SK-N-SH treated with all-trans-retinoic acid at 6 μM for 48 hours (cell line): Measurements from ENCODE around the gene ARAP1.

Experiments
- ATAC-seq: fragments of 200-7000 bp; cut with Tn5 transposase; 3 replicates; pipeline ENCODE4 v1.9.1; 2020; ENCODE audit warnings: mild to moderate bottlenecking, moderate library complexity
- ARNTL ChIP-seq: fragments of 450-650 bp; formaldehyde crosslinking; IDR thresholded peaks from 2 replicates; pipeline ENCODE4 v1.5.0; 2020; ENCODE audit warnings: low read depth, mild to moderate bottlenecking, moderate library complexity, borderline replicate concordance
- CSDC2 ChIP-seq: fragments of 250-450 bp; sonication (Bioruptor Pico); IDR thresholded peaks from 2 replicates; pipeline ENCODE4 v1.5.0; 2020; ENCODE audit warnings: mild to moderate bottlenecking, moderate library complexity
- GLIS3 ChIP-seq: fragments of 250-450 bp; sonication (Bioruptor Pico); IDR thresholded peaks from 2 replicates; pipeline ENCODE4 v1.5.0; 2020; ENCODE audit warnings: mild to moderate bottlenecking, moderate library complexity
- ISL1 ChIP-seq: fragments of 250-450 bp; sonication (Bioruptor Pico); IDR thresholded peaks from 2 replicates; pipeline ENCODE4 v2.1.2; 2022; ENCODE audit warnings: mild to moderate bottlenecking, moderate library complexity
- OSR1 ChIP-seq: fragments of 250-450 bp; sonication (Bioruptor Pico); IDR thresholded peaks from 2 replicates; pipeline ENCODE4 v1.8.0; 2022; ENCODE audit warnings: moderate library complexity, mild to moderate bottlenecking, inconsistent platforms
- PATZ1 ChIP-seq: fragments of 250-450 bp; sonication (Bioruptor Pico); IDR thresholded peaks from 2 replicates; pipeline ENCODE4 v1.8.0; 2020; ENCODE audit warnings: mild to moderate bottlenecking, moderate library complexity, borderline replicate concordance
- PPARA ChIP-seq: fragments of 250-450 bp; sonication (Bioruptor Pico); IDR thresholded peaks from 2 replicates; pipeline ENCODE4 v1.5.0; 2020; ENCODE audit warnings: mild to moderate bottlenecking, borderline replicate concordance
- RARB ChIP-seq: fragments of 250-450 bp; sonication (Bioruptor Pico); IDR thresholded peaks from 2 replicates; pipeline ENCODE4 v1.8.0; 2021; ENCODE audit warnings: mild to moderate bottlenecking, moderate library complexity
- TCF4 ChIP-seq: fragments of 250-450 bp; sonication (Bioruptor Pico); IDR thresholded peaks from 2 replicates; pipeline ENCODE4 v1.8.0; 2021; ENCODE audit warnings: mild to moderate bottlenecking, moderate library complexity, borderline replicate concordance
- TOX ChIP-seq: fragments of 250-450 bp; sonication (Bioruptor Pico); IDR thresholded peaks from 2 replicates; pipeline ENCODE4 v1.8.0; 2021; ENCODE audit warnings: mild to moderate bottlenecking, moderate library complexity, borderline replicate concordance
- ZNF565 ChIP-seq: fragments of 450-650 bp; formaldehyde crosslinking; conservative IDR thresholded peaks from 2 replicates; pipeline ENCODE4 v1.5.0; 2020; ENCODE audit warnings: low read depth, mild to moderate bottlenecking, moderate library complexity
- ZNF70 ChIP-seq: fragments of 450-650 bp; formaldehyde crosslinking; IDR thresholded peaks from 2 replicates; pipeline ENCODE4 v1.5.0; 2020; ENCODE audit warnings: mild to moderate bottlenecking, moderate library complexity
- ZNF8 ChIP-seq: fragments of 450-650 bp; formaldehyde crosslinking; IDR thresholded peaks from 2 replicates; pipeline ENCODE4 v1.5.0; 2020; ENCODE audit warnings: mild to moderate bottlenecking, moderate library complexity
- TF ChIP-seq, protein P1 (sequence below): fragments of 250-450 bp; sonication (Bioruptor Pico); IDR thresholded peaks from 2 replicates; pipeline ENCODE4 v1.8.0; 2021; ENCODE audit warnings: low read depth, mild to moderate bottlenecking, moderate library complexity, borderline replicate concordance
- TF ChIP-seq, protein P2 (sequence below): fragments of 250-450 bp; sonication (Bioruptor Pico); IDR thresholded peaks from 2 replicates; pipeline ENCODE4 v1.5.1; 2021; ENCODE audit warnings: mild to moderate bottlenecking, moderate library complexity
- TF ChIP-seq, protein P3 (sequence below): fragments of 250-450 bp; sonication (Bioruptor Pico); IDR thresholded peaks from 2 replicates; pipeline ENCODE4 v1.5.1; 2020; ENCODE audit warnings: low read depth, mild to moderate bottlenecking, moderate library complexity
- TF ChIP-seq, protein P4 (sequence below): fragments of 250-450 bp; sonication (Bioruptor Pico); IDR thresholded peaks from 2 replicates; pipeline ENCODE4 v1.5.0; 2020; ENCODE audit warnings: mild to moderate bottlenecking, moderate library complexity

The ARAP1 gene

DNA sequence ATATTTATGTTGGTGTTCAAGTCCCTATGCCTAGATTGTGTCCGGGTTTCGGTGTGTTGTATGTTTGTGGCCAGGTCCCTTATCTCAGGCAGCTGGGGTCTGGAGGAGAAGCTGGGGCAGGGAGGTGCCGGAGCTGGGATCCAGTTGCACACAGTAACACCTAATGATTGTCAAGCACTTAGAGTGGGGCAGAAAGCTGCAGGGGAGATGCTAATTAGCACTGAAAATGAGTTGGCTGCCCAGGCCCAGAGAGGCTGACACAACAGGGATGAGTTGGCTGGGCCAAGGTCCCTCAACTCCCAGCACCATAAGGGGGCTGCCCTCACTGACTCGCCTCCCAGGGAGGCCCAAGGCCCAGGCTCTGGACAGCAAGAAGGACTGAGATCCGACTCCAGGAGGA is 90.2 kb downstream of the ARAP1 start:
- TF ChIP-seq, protein P1, sequence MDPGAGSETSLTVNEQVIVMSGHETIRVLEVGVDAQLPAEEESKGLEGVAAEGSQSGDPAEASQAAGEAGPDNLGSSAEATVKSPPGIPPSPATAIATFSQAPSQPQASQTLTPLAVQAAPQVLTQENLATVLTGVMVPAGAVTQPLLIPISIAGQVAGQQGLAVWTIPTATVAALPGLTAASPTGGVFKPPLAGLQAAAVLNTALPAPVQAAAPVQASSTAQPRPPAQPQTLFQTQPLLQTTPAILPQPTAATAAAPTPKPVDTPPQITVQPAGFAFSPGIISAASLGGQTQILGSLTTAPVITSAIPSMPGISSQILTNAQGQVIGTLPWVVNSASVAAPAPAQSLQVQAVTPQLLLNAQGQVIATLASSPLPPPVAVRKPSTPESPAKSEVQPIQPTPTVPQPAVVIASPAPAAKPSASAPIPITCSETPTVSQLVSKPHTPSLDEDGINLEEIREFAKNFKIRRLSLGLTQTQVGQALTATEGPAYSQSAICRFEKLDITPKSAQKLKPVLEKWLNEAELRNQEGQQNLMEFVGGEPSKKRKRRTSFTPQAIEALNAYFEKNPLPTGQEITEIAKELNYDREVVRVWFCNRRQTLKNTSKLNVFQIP = no peak
- TF ChIP-seq ZNF70 (no peak), ZNF8 (no peak)
- no peak for ATAC-seq

DNA sequence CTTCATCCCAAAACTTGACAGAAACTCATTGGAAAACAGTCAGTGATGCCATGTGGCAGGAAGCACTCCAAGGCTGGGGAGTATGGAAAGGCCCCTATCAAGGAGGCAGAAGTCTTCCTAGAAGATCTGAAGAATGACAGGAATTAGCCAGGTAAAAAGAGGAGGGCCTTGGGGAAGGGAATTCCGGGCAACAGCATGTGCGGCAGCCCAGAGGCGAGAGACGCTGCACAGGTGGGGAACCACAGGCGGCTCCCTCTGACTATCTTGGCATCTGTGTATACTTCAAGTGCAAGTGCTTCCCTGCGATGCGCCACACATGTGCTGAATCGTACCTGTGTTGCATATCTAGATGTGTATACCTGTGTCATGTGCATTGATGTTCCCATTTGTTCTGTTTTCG is 90.7 kb downstream of the ARAP1 start:
- ATAC-seq = no peak
- no peak for TF ChIP-seq GLIS3 (CRISPR knock-in tag)
- TF ChIP-seq PPARA (CRISPR knock-in tag) = no peak
- TF ChIP-seq TCF4 (CRISPR knock-in tag) = no peak
- no peak for TF ChIP-seq TOX (CRISPR knock-in tag)
- TF ChIP-seq ISL1 (CRISPR knock-in tag) = no peak
- TF ChIP-seq, protein P2, sequence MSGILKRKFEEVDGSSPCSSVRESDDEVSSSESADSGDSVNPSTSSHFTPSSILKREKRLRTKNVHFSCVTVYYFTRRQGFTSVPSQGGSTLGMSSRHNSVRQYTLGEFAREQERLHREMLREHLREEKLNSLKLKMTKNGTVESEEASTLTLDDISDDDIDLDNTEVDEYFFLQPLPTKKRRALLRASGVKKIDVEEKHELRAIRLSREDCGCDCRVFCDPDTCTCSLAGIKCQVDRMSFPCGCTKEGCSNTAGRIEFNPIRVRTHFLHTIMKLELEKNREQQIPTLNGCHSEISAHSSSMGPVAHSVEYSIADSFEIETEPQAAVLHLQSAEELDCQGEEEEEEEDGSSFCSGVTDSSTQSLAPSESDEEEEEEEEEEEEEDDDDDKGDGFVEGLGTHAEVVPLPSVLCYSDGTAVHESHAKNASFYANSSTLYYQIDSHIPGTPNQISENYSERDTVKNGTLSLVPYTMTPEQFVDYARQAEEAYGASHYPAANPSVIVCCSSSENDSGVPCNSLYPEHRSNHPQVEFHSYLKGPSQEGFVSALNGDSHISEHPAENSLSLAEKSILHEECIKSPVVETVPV = no peak
- no peak for TF ChIP-seq ZNF565 (CRISPR knock-in tag)

- no peak for ATAC-seq
- TF ChIP-seq TCF4 (CRISPR knock-in tag) (no peak), ZNF70 (no peak), ARNTL (no peak), RARB (CRISPR knock-in tag) (no peak), ZNF8 (no peak), CSDC2 (CRISPR knock-in tag) (no peak), PATZ1 (CRISPR knock-in tag) (no peak)
- TF ChIP-seq, protein P3, sequence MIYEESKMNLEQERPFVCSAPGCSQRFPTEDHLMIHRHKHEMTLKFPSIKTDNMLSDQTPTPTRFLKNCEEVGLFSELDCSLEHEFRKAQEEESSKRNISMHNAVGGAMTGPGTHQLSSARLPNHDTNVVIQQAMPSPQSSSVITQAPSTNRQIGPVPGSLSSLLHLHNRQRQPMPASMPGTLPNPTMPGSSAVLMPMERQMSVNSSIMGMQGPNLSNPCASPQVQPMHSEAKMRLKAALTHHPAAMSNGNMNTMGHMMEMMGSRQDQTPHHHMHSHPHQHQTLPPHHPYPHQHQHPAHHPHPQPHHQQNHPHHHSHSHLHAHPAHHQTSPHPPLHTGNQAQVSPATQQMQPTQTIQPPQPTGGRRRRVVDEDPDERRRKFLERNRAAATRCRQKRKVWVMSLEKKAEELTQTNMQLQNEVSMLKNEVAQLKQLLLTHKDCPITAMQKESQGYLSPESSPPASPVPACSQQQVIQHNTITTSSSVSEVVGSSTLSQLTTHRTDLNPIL = no peak
- TF ChIP-seq, protein P1 = no peak
These were observed 93.1 kb downstream of the ARAP1 start for GRCh38 chr11:72658989-72659640.

GRCh38 chr11:72657411-72658100 is 94.7 kb downstream of the ARAP1 start:
- ATAC-seq = no peak
- TF ChIP-seq PPARA (CRISPR knock-in tag) (no peak), ISL1 (CRISPR knock-in tag) (no peak), OSR1 (CRISPR knock-in tag) (no peak), ZNF70 (no peak), TCF4 (CRISPR knock-in tag) (no peak), ARNTL (no peak), RARB (CRISPR knock-in tag) (no peak), TOX (CRISPR knock-in tag) (no peak)
- TF ChIP-seq, protein P2 = no peak
- TF ChIP-seq, protein P1 = no peak
- TF ChIP-seq, protein P4, sequence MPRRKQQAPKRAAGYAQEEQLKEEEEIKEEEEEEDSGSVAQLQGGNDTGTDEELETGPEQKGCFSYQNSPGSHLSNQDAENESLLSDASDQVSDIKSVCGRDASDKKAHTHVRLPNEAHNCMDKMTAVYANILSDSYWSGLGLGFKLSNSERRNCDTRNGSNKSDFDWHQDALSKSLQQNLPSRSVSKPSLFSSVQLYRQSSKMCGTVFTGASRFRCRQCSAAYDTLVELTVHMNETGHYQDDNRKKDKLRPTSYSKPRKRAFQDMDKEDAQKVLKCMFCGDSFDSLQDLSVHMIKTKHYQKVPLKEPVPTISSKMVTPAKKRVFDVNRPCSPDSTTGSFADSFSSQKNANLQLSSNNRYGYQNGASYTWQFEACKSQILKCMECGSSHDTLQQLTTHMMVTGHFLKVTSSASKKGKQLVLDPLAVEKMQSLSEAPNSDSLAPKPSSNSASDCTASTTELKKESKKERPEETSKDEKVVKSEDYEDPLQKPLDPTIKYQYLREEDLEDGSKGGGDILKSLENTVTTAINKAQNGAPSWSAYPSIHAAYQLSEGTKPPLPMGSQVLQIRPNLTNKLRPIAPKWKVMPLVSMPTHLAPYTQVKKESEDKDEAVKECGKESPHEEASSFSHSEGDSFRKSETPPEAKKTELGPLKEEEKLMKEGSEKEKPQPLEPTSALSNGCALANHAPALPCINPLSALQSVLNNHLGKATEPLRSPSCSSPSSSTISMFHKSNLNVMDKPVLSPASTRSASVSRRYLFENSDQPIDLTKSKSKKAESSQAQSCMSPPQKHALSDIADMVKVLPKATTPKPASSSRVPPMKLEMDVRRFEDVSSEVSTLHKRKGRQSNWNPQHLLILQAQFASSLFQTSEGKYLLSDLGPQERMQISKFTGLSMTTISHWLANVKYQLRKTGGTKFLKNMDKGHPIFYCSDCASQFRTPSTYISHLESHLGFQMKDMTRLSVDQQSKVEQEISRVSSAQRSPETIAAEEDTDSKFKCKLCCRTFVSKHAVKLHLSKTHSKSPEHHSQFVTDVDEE = no peak
